ENCODE data around the gene B3GNT3.

DNA sequence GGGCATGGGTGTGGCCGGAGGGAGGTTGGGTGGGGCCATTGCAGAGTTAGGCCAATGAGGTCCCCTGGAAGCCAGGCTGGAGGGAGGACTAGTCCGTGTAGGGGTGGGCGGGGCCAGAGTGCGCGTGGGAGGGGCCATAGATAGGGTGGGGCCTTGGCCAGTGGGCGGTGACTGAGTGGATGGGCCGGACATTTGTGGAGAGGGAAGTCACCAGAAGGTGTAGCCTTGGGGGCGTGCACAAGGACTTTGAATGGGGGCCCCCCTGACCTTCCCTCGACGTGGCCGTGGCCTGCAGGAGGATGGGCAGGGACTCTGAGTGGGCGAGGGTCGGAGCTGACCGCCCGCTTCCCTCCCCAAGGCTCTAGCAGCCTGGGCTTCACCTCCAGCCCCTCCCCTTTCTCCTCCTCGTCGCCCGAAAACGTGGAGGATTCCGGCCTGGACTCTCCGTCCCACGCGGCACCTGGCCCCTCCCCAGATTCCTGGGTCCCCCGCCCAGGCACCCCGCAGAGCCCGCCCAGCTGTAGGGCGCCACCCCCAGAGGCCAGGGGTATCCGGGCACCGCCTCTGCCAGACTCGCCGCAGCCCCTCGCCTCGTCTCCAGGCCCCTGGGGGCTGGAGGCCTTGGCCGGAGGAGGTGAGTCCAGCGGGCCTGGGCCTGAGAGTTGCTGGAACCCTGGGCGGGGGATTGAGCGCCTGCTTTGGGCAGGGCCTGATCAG is 16.5 kb upstream of the B3GNT3 start:
- TF ChIP-seq, protein P1, sequence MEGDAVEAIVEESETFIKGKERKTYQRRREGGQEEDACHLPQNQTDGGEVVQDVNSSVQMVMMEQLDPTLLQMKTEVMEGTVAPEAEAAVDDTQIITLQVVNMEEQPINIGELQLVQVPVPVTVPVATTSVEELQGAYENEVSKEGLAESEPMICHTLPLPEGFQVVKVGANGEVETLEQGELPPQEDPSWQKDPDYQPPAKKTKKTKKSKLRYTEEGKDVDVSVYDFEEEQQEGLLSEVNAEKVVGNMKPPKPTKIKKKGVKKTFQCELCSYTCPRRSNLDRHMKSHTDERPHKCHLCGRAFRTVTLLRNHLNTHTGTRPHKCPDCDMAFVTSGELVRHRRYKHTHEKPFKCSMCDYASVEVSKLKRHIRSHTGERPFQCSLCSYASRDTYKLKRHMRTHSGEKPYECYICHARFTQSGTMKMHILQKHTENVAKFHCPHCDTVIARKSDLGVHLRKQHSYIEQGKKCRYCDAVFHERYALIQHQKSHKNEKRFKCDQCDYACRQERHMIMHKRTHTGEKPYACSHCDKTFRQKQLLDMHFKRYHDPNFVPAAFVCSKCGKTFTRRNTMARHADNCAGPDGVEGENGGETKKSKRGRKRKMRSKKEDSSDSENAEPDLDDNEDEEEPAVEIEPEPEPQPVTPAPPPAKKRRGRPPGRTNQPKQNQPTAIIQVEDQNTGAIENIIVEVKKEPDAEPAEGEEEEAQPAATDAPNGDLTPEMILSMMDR (conservative IDR thresholded peaks at IDR 0.05 in 1 of 2, IDR thresholded peaks at IDR 0.05 in 1 of 2; ENCODE audit: low read depth in 1 of 2, low read length in 2 of 2) = no peak
- TF ChIP-seq EZH2 (IDR thresholded peaks at IDR 0.05; ENCODE audit: low read length, missing control alignments) = no peak

Data from fibroblast of lung (primary cell).